Lower lobe of right lung (tissue), 2 donors: ENCODE data around the gene AZU1. TPM values are rescaled to one million over a fixed set of nuclear protein-coding genes. Genes with fewer than 3 reads are reported as not detected.
A peak's percentile ranks its signal among the peaks of the same experiment; 100 is the strongest.

Experiments
- ATAC-seq, 2 donors: fragments of 200-7000 bp; cut with Tn5 transposase; one replicate each; pipeline ENCODE4 v1.9.1; 2020 to 2022; ENCODE audit warnings: mild to moderate bottlenecking in 2 of 2, moderate library complexity in 2 of 2
- DNase-seq: peaks from one replicate; pipeline ENCODE4 v3.0.0-alpha.2; 2020
- H3K27ac ChIP-seq: fragments of 200-600 bp; one replicate; pipeline ENCODE4 v1.8.0; 2022
- H3K27me3 ChIP-seq: fragments of 200-600 bp; one replicate; pipeline ENCODE4 v1.8.0; 2022; ENCODE audit warnings: low read depth
- H3K36me3 ChIP-seq: fragments of 200-600 bp; one replicate; pipeline ENCODE4 v1.8.0; 2022; ENCODE audit warnings: mild to moderate bottlenecking
- H3K4me1 ChIP-seq: fragments of 200-600 bp; one replicate; pipeline ENCODE4 v1.8.0; 2022
- H3K4me3 ChIP-seq: fragments of 200-600 bp; one replicate; pipeline ENCODE4 v1.8.0; 2022; ENCODE audit warnings: mild to moderate bottlenecking
- H3K9me3 ChIP-seq: fragments of 200-600 bp; one replicate; pipeline ENCODE4 v1.8.0; 2022
- CTCF ChIP-seq: fragments of 200-600 bp; IDR thresholded peaks from one replicate; pipeline ENCODE4 v1.8.0; 2022; ENCODE audit warnings: antibody characterized with exemption, mild to moderate bottlenecking
- intact Hi-C: fragments of 100-400 bp; cut with DNase I; formaldehyde crosslinking; loops from one replicate; pipeline ENCODE4 v1.11.0; 2022
- total RNA-seq: library from RNA; stranded (reverse); fragmentation: NEBNext Ultra II Directional; extraction: Animal tissue kit (Norgen Biotek cat#: 25700); gene quantifications from one replicate; pipeline ENCODE4 v1.2.1, GENCODE V29; 2021
- donor health status: DM: no; HTN: yes; CAD: no; lungs with severe emphysema.

Gene AZU1
- total RNA-seq, 1 donor from 2014 or later, result 1.7 TPM

GRCh38 chr19:855142-855541 lies 27.5 kb downstream of the AZU1 start:
- H3K9me3 ChIP-seq, result no peaks in the 10 kb centered on the region
- no peak for TF ChIP-seq CTCF
- H3K27me3 ChIP-seq, result peaks cover 18% of the 10 kb centered on the region
- peaks cover 26% of the 10 kb centered on the region for H3K4me1 ChIP-seq
- H3K4me3 ChIP-seq, result no peak overlapping the region
- no peak overlapping the region for H3K27ac ChIP-seq
- H3K36me3 ChIP-seq, result no peaks in the 10 kb centered on the region
- intact Hi-C loops, result no loop called here
- no peak for DNase-seq
- ATAC-seq, result no peak

GRCh38 chr19:855566-856120 lies 28.0 kb downstream of the AZU1 start:
- no peak for TF ChIP-seq CTCF
- H3K27me3 ChIP-seq, result peaks cover 23% of the 10 kb centered on the region
- DNase-seq (no peak), ATAC-seq (no peak)
- no peaks in the 10 kb centered on the region for H3K9me3 ChIP-seq
- no peak overlapping the region for H3K27ac ChIP-seq
- no peak overlapping the region for H3K4me3 ChIP-seq
- H3K36me3 ChIP-seq, result no peaks in the 10 kb centered on the region
- H3K4me1 ChIP-seq, result peaks cover 21% of the 10 kb centered on the region
- intact Hi-C loops, result no loop called here

GRCh38 chr19:858284-858683 lies 30.6 kb downstream of the AZU1 start:
- Histone ChIP-seq H3K27ac (peak overlapping the region; percentile 71), H3K36me3 (no peaks in the 10 kb centered on the region), H3K4me3 (no peak overlapping the region), H3K27me3 (peaks cover 11% of the 10 kb centered on the region), H3K9me3 (no peaks in the 10 kb centered on the region), H3K4me1 (peaks cover 15% of the 10 kb centered on the region)
- intact Hi-C loops, result no loop called here
- ATAC-seq (no peak), DNase-seq (no peak)
- TF ChIP-seq CTCF, result no peak

- DNase-seq (peak; percentile 82), ATAC-seq (peak; percentile 9 to 53)
- H3K9me3 ChIP-seq, result no peaks in the 10 kb centered on the region
- no peaks in the 10 kb centered on the region for H3K36me3 ChIP-seq
- TF ChIP-seq CTCF, result no peak
- H3K27me3 ChIP-seq, result peaks cover 9% of the 10 kb centered on the region
- H3K4me1 ChIP-seq, result peaks cover 21% of the 10 kb centered on the region
- H3K27ac ChIP-seq, result peak within 1 kb of the TSS; percentile 71
- peak within 1 kb of the TSS; percentile 61 for H3K4me3 ChIP-seq
- intact Hi-C loops, result no loop called here
Measured at GRCh38 chr19:858868-859843, 31.5 kb downstream of the AZU1 start, which contains the start of gene CFD. CFD (plus strand) TSS chr19:859664; CDS start chr19:859690, 26 bp downstream.

GRCh38 chr19:861141-861755 lies 33.6 kb downstream of the AZU1 start:
- Histone ChIP-seq H3K36me3 (no peaks in the 10 kb centered on the region), H3K4me1 (peaks cover 22% of the 10 kb centered on the region), H3K27me3 (peaks cover 9% of the 10 kb centered on the region), H3K9me3 (no peaks in the 10 kb centered on the region), H3K4me3 (peak overlapping the region; percentile 61), H3K27ac (no peak overlapping the region)
- intact Hi-C loops, result no loop called here
- no peak for TF ChIP-seq CTCF
- DNase-seq (no peak), ATAC-seq (no peak)
